Measurements from ENCODE around the gene JPH3. TPM values are rescaled to one million over a fixed set of nuclear protein-coding genes. Genes with fewer than 3 reads are reported as not detected.

Gene JPH3
- total and polyA plus RNA-seq, 10 of the 15 experiments (the other 5 are each of a cell fraction or from before 2014, with no cell fraction given), result 0.05 TPM; not detected in 9

GRCh38 chr16:87744750-87745514 is 142.6 kb downstream of the JPH3 start:
- H3K9me3 ChIP-seq (replicated peaks; ENCODE audit: control insufficient read depth, insufficient read depth, low read length), result no peaks in the 10 kb centered on the region
- H3K79me2 ChIP-seq (ENCODE audit: control insufficient read depth, insufficient read depth, low read length), result no peaks in the 10 kb centered on the region
- ATAC-seq (no peak; the same call in 1 of the 3 replicates), FAIRE-seq (no peak), DNase-seq (ENCODE audit: low read depth, low spot score) (no peak)
- H3K4me3 ChIP-seq, result no peak overlapping the region
- ChIA-PET SMC1A (ENCODE audit: uncharacterized antibody, unreplicated experiment) (interaction anchor here (0.8 kb wide), 1 partner anchor 36 kb away, joined by 3 read pairs; no protein-coding TSS in a partner anchor), POLR2A (interaction anchor here (0.6 kb wide), 1 partner anchor 177 kb away, joined by 3 read pairs; no protein-coding TSS in a partner anchor), RAD21 (ENCODE audit: unreplicated experiment) (no interaction called here), CTCF (no interaction called here)
- no peaks in the 10 kb centered on the region for H4K20me1 ChIP-seq (ENCODE audit: control insufficient read depth, insufficient read depth)
- H3K4me2 ChIP-seq (ENCODE audit: control insufficient read depth, insufficient read depth), result no peak overlapping the region
- H3K36me3 ChIP-seq (ENCODE audit: control insufficient read depth in 2 of 2, insufficient read depth in 2 of 2, low read length in 1 of 2), result peaks cover 15 to 46% of the 10 kb centered on the region in 2 experiments; a peak in 3 of 4 replicates
- in situ Hi-C loops (cut with MboI) (no loop called here), intact Hi-C loops (cut with micrococcal nuclease; ENCODE audit: unreplicated experiment) (no loop called here)
- BruUV-seq (replicated peaks), result no TSS peak
- TF ChIP-seq POLR2A (IDR thresholded peaks at IDR 0.05; ENCODE audit: low read depth, low read length), result peak; percentile 57; the same call in 1 of the 2 replicates
- TF ChIP-seq NRF1 (conservative IDR thresholded peaks at IDR 0.05; ENCODE audit: low read depth, low read length), result no peak
- no peak for TF ChIP-seq HDGF (IDR thresholded peaks at IDR 0.05)
- no peak for TF ChIP-seq CBFB (IDR thresholded peaks at IDR 0.05; ENCODE audit: low read depth)
- no peaks in the 10 kb centered on the region for H3K4me1 ChIP-seq (ENCODE audit: control insufficient read depth, insufficient read depth, low read length)
- no peak overlapping the region for H2AFZ ChIP-seq (ENCODE audit: control insufficient read depth, low read depth, low read length)
- 92% methylated on average over 24 of the region's 25 CpGs for WGBS (ENCODE audit: insufficient coverage, insufficient replicate concordance, low lambda C conversion rate, missing lambda C conversion rate)
- H3K27me3 ChIP-seq (replicated peaks in 1 of 2; ENCODE audit: control insufficient read depth in 2 of 2, insufficient read depth in 2 of 2, low read length in 1 of 2), result no peaks in the 10 kb centered on the region
- no peak overlapping the region for H3K27ac ChIP-seq (ENCODE audit: control insufficient read depth, insufficient read depth)
- no peak overlapping the region for H3K9ac ChIP-seq (ENCODE audit: control insufficient read depth, insufficient read depth, low read length)

GRCh38 chr16:87746178-87746577 is 143.9 kb downstream of the JPH3 start:
- in situ Hi-C loops (cut with MboI), result no loop called here
- H3K9ac ChIP-seq (ENCODE audit: control insufficient read depth, insufficient read depth, low read length), result no peak overlapping the region
- ChIA-PET RAD21 (ENCODE audit: unreplicated experiment) (no interaction called here), CTCF (no interaction called here), POLR2A (interaction anchor here (0.5 kb wide), 1 partner anchor 373 kb away, joined by 6 read pairs; no protein-coding TSS in a partner anchor), SMC1A (ENCODE audit: uncharacterized antibody, unreplicated experiment) (no interaction called here)
- WGBS (ENCODE audit: insufficient coverage, insufficient replicate concordance, low lambda C conversion rate, missing lambda C conversion rate), result 86% methylated on average over 8 of the region's 8 CpGs
- H3K4me3 ChIP-seq, result no peak overlapping the region
- no peaks in the 10 kb centered on the region for H4K20me1 ChIP-seq (ENCODE audit: control insufficient read depth, insufficient read depth)
- no peak overlapping the region for H2AFZ ChIP-seq (ENCODE audit: control insufficient read depth, low read depth, low read length)
- no peak for DNase-seq (ENCODE audit: low read depth, low spot score)
- no peaks in the 10 kb centered on the region for H3K4me1 ChIP-seq (ENCODE audit: control insufficient read depth, insufficient read depth, low read length)
- no peak overlapping the region for H3K4me2 ChIP-seq (ENCODE audit: control insufficient read depth, insufficient read depth)
- BruUV-seq (replicated peaks), result no TSS peak
- no peak overlapping the region for H3K27ac ChIP-seq (ENCODE audit: control insufficient read depth, insufficient read depth)
- no peak for ATAC-seq
- no peak for FAIRE-seq
- no peaks in the 10 kb centered on the region for H3K27me3 ChIP-seq (replicated peaks in 1 of 2; ENCODE audit: control insufficient read depth in 2 of 2, insufficient read depth in 2 of 2, low read length in 1 of 2)
- H3K9me3 ChIP-seq (replicated peaks; ENCODE audit: control insufficient read depth, insufficient read depth, low read length), result no peaks in the 10 kb centered on the region
- no peaks in the 10 kb centered on the region for H3K79me2 ChIP-seq (ENCODE audit: control insufficient read depth, insufficient read depth, low read length)
- TF ChIP-seq EGR1 (IDR thresholded peaks at IDR 0.05; ENCODE audit: borderline replicate concordance in 1 of 2, low read depth in 2 of 2, low read length in 2 of 2) (no peak), NFXL1 (IDR thresholded peaks at IDR 0.05; ENCODE audit: borderline replicate concordance) (no peak), TAF1 (IDR thresholded peaks at IDR 0.05; ENCODE audit: borderline replicate concordance, low read depth, low read length) (no peak), NRF1 (conservative IDR thresholded peaks at IDR 0.05; ENCODE audit: low read depth, low read length) (no peak), TCF3 (IDR thresholded peaks at IDR 0.05; ENCODE audit: borderline replicate concordance, insufficient read depth, low read depth, low read length) (no peak), BACH1 (IDR thresholded peaks at IDR 0.05; ENCODE audit: borderline replicate concordance) (no peak), KLF5 (IDR thresholded peaks at IDR 0.05; ENCODE audit: partially characterized antibody) (no peak), FOXK2 (IDR thresholded peaks at IDR 0.05) (0 out of 2 replicates have a peak, but pooled peaks have one; percentile 16)
- TF ChIP-seq, protein P1, sequence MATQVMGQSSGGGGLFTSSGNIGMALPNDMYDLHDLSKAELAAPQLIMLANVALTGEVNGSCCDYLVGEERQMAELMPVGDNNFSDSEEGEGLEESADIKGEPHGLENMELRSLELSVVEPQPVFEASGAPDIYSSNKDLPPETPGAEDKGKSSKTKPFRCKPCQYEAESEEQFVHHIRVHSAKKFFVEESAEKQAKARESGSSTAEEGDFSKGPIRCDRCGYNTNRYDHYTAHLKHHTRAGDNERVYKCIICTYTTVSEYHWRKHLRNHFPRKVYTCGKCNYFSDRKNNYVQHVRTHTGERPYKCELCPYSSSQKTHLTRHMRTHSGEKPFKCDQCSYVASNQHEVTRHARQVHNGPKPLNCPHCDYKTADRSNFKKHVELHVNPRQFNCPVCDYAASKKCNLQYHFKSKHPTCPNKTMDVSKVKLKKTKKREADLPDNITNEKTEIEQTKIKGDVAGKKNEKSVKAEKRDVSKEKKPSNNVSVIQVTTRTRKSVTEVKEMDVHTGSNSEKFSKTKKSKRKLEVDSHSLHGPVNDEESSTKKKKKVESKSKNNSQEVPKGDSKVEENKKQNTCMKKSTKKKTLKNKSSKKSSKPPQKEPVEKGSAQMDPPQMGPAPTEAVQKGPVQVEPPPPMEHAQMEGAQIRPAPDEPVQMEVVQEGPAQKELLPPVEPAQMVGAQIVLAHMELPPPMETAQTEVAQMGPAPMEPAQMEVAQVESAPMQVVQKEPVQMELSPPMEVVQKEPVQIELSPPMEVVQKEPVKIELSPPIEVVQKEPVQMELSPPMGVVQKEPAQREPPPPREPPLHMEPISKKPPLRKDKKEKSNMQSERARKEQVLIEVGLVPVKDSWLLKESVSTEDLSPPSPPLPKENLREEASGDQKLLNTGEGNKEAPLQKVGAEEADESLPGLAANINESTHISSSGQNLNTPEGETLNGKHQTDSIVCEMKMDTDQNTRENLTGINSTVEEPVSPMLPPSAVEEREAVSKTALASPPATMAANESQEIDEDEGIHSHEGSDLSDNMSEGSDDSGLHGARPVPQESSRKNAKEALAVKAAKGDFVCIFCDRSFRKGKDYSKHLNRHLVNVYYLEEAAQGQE (IDR thresholded peaks at IDR 0.05; ENCODE audit: low read depth, low read length), result no peak
- intact Hi-C loops (cut with micrococcal nuclease; ENCODE audit: unreplicated experiment), result no loop called here
- peaks cover 8 to 44% of the 10 kb centered on the region in 2 experiments; a peak in 3 of 4 replicates for H3K36me3 ChIP-seq (ENCODE audit: control insufficient read depth in 2 of 2, insufficient read depth in 2 of 2, low read length in 1 of 2)

All from GM12878 (cell line).